Activated naive CD4-positive, alpha-beta T cell treated with anti-CD3 and anti-CD28 coated beads, Interleukin-2, amount 10 ng/mL, durations not matched to agents 7 days and 5 days (primary cell): Measurements from ENCODE around the gene FSTL5.
"Not testable (repeated sequence)": the region's sequence is repeated elsewhere in the genome, so short reads cannot be mapped to it uniquely, and the experiment has no call there.

ENCODE experiments used
- CTCF ChIA-PET: fragments of 350-600 bp; sonication (Branson Sonifier 250); formaldehyde crosslinking; loops from one replicate; lab custom pipeline; 2021; ENCODE audit warnings: antibody characterized with exemption; lab: Charles Lee
- DNase-seq: peaks from one replicate; pipeline ENCODE4 v3.0.0-alpha.2; 2020
- H3K27ac Mint-ChIP-seq: one replicate; pipeline ENCODE4 v1.8.0; 2021; ENCODE audit warnings: mild to moderate bottlenecking, moderate library complexity, mixed read lengths
- H3K27me3 Mint-ChIP-seq: one replicate; pipeline ENCODE4 v1.8.0; 2021; ENCODE audit warnings: mild to moderate bottlenecking, mixed read lengths
- H3K36me3 Mint-ChIP-seq: one replicate; pipeline ENCODE4 v1.8.0; 2021; ENCODE audit warnings: mixed read lengths
- H3K4me1 Mint-ChIP-seq: one replicate; pipeline ENCODE4 v1.8.0; 2021; ENCODE audit warnings: mixed read lengths
- H3K4me3 Mint-ChIP-seq: one replicate; pipeline ENCODE4 v1.8.0; 2021; ENCODE audit warnings: mild to moderate bottlenecking, moderate library complexity, mixed read lengths
- H3K9me3 Mint-ChIP-seq: one replicate; pipeline ENCODE4 v1.8.0; 2021; ENCODE audit warnings: mixed read lengths

Gene FSTL5

DNA sequence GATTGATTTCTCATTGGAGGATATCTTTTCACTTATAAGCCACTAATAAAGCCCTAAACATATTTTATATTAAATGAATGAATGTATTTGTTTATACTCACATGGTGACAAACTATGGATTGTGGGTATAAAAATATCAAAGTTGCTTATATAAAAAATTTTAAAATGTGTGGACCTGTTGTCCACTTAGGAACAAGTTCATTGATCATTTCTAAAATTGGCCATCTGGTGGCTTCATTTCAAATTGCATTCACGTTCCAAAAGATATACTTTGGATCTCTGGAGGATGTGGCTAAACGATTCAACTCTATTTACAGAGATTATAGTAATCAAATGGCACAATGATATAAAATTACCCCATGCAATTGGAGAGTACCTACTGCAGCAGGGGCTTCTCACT lies 32.5 kb downstream of the FSTL5 start:
- Mint-ChIP-seq H3K9me3 (peaks cover 1% of the 10 kb centered on the region), H3K27me3 (no peaks in the 10 kb centered on the region), H3K27ac (no peak overlapping the region), H3K4me3 (no peak overlapping the region), H3K36me3 (no peaks in the 10 kb centered on the region), H3K4me1 (no peaks in the 10 kb centered on the region)
- CTCF ChIA-PET: no interaction called here
- DNase-seq: no peak

DNA sequence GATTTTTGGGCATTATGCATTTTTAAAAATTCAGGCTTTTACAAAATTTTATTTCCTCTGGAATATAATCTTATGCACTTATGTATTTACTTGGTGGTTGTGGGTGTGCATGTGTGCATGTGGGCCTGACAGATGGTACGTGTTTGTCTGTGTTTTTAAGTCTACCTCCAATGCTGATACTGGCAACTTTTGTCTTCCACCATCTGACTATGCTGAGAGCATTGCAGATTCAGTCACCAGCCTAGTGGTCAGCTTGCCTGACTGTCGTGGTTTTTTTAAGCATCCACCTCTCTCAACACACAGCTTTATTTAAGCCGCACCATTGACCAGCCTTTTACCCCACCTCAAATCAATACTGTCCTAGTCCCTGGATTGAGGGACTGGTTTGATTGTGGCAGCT lies 37.1 kb downstream of the FSTL5 start:
- H3K36me3 Mint-ChIP-seq: no peaks in the 10 kb centered on the region
- no peak for DNase-seq
- H3K27ac Mint-ChIP-seq: no peak overlapping the region
- H3K4me1 Mint-ChIP-seq: no peaks in the 10 kb centered on the region
- no peaks in the 10 kb centered on the region for H3K27me3 Mint-ChIP-seq
- CTCF ChIA-PET: no interaction called here
- no peak overlapping the region for H3K4me3 Mint-ChIP-seq
- H3K9me3 Mint-ChIP-seq: no peaks in the 10 kb centered on the region

DNA sequence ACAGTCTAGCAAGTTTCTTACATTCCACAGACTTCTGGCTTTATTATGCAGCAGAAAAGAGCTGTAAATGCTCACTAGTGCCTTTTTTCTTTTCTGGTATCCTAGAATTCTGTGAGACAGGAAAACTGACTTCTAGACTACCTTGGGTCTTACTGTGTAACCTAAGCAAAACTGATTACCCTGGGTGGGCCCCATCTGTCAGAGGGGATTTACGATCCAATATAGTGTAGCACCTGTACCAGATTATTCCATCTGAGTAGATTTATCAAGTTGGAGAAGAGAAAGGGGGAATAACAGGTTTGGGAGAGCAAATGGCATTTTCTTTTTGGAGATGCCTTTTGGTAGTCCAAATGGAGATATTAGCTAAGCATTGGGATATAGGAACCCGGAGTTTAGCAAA lies 46.7 kb downstream of the FSTL5 start:
- CTCF ChIA-PET: no interaction called here
- no peak for DNase-seq
- H3K4me3 Mint-ChIP-seq: no peak overlapping the region
- no peaks in the 10 kb centered on the region for H3K36me3 Mint-ChIP-seq
- no peaks in the 10 kb centered on the region for H3K4me1 Mint-ChIP-seq
- H3K9me3 Mint-ChIP-seq: no peaks in the 10 kb centered on the region
- no peaks in the 10 kb centered on the region for H3K27me3 Mint-ChIP-seq
- H3K27ac Mint-ChIP-seq: no peak overlapping the region

DNA sequence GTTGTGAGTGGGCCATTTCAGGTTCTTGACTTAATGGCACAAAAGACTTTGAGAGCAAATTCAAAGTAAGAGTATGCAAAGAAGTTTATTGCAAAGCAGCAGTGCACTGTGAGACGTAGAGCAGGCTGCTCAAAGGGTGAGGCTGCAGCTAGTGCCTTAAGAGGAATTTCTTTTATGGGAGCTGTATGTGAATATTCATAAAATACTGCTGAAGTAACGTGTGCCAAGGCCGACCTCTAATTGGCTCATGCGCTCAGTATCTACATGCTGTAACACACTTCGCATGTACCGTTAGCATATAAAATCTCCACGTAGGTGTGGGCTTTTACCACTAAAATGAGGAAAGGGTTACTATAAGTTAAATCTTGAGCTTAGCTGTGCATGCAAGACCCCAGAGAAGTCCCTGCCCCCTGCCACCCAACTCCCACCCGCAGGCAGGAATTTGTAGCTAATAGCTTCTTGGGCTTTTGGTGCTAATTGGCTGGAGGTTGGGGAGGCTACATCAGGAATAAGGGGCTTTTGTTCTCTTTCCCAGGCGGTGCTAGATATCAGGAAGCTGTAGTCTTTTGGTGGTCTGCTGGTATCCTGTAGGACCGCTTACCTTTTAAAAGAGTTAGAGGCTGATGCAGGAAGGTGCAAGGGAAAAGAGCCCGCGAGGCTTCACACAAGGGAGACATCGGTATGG lies 47.6 kb downstream of the FSTL5 start:
- Mint-ChIP-seq H3K9me3 (no peaks in the 10 kb centered on the region), H3K27me3 (no peaks in the 10 kb centered on the region), H3K4me3 (no peak overlapping the region), H3K4me1 (no peaks in the 10 kb centered on the region), H3K27ac (no peak overlapping the region), H3K36me3 (no peaks in the 10 kb centered on the region)
- CTCF ChIA-PET: no interaction called here
- DNase-seq: no peak

DNA sequence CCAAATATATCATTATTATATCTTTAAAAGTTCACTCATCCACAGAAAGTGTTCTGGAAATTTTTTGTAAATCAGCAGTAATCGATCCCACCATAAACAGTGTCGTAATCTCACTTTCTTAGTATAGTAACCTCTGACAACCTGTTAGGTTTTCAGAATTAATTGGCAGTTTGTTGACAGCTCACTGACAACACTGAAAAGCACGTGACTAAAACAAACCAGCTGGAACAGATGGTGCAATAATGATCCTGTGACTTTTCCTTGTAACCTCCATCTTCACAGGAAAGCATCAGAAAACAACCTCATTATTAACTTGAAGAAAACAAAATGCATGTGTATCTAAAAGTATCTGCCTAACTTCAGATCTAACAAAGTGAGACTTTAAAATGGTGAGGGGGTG lies 48.5 kb downstream of the FSTL5 start:
- H3K4me1 Mint-ChIP-seq: no peaks in the 10 kb centered on the region
- no peak overlapping the region for H3K4me3 Mint-ChIP-seq
- no peaks in the 10 kb centered on the region for H3K9me3 Mint-ChIP-seq
- DNase-seq: no peak
- H3K27me3 Mint-ChIP-seq: no peaks in the 10 kb centered on the region
- no peak overlapping the region for H3K27ac Mint-ChIP-seq
- H3K36me3 Mint-ChIP-seq: no peaks in the 10 kb centered on the region
- CTCF ChIA-PET: no interaction called here

DNA sequence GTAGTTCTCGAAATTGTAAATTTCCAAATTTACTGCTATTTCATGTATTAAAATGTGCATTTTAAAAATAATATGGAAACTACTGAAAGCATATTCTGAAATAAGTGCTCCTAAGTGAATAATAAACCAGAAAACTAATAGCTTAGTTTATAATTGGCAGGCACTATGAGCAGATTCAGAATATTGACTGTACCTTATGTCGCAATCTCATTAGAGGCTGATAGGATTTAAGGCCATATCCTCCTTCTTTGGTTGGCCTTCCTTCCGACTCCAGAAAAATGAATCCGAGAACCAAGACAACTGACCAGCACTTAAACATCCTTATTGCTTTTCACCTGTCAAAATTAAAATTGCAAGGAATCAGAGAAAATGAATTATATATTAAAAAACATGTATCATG lies 52.7 kb downstream of the FSTL5 start:
- H3K9me3 Mint-ChIP-seq: no peaks in the 10 kb centered on the region
- H3K4me1 Mint-ChIP-seq: no peaks in the 10 kb centered on the region
- H3K36me3 Mint-ChIP-seq: no peaks in the 10 kb centered on the region
- DNase-seq: no peak
- no peaks in the 10 kb centered on the region for H3K27me3 Mint-ChIP-seq
- no peak overlapping the region for H3K27ac Mint-ChIP-seq
- H3K4me3 Mint-ChIP-seq: no peak overlapping the region
- CTCF ChIA-PET: no interaction called here

DNA sequence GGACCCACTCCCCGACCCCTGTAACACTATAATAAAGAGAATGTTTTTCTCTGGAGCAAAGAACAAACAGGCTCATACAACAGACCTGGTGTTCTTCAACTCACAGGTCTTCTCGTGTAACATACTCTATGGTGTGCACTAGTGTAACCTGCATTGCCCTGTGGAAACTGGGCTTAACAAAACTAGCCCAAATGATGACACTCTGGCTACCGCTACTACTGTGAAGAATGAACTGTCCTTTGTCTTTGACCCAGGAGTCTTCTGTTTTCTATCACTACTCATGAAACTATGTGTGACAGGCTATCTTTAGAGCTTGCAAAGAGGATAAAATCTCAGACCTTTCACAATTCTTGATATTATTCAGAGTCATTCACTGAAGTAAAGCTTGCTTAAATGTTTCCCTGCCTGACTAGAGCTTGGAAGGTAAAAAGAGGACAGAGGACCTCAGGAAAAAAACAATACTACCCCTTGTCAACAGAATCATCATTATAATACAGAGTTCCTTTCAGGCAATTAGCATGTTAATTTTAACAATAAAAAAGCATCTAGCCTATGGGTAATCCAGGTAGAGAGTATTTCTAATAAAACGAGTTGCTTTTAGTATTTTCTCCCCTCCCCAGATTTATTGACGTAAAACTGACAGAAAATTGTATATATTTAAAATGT lies 59.2 kb downstream of the FSTL5 start:
- CTCF ChIA-PET: no interaction called here
- Mint-ChIP-seq H3K4me1 (no peaks in the 10 kb centered on the region), H3K4me3 (no peak overlapping the region), H3K36me3 (no peaks in the 10 kb centered on the region), H3K27me3 (no peaks in the 10 kb centered on the region), H3K27ac (no peak overlapping the region), H3K9me3 (peaks cover 3% of the 10 kb centered on the region)
- no peak for DNase-seq

DNA sequence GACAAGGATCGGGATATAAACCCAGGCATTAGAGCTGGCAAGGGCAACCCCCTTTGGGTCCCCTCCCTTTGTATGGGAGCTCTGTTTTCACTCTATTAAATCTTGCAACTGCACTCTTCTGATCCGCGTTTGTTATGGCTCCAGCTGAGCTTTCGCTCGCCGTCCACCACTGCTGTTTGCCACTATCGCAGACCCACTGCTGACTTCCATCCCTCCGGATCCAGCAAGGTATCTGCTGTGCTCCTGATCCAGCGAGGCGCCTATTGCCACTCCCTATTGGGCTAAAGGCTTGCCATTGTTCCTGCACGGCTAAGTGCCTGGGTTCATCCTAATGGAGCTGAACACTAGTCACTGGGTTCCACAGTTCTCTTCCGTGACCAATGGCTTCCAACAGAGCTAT lies 59.9 kb downstream of the FSTL5 start:
- H3K27me3 Mint-ChIP-seq, H3K4me1 Mint-ChIP-seq, DNase-seq, H3K27ac Mint-ChIP-seq, H3K36me3 Mint-ChIP-seq, H3K4me3 Mint-ChIP-seq, CTCF ChIA-PET, H3K9me3 Mint-ChIP-seq: not testable (repeated sequence)

DNA sequence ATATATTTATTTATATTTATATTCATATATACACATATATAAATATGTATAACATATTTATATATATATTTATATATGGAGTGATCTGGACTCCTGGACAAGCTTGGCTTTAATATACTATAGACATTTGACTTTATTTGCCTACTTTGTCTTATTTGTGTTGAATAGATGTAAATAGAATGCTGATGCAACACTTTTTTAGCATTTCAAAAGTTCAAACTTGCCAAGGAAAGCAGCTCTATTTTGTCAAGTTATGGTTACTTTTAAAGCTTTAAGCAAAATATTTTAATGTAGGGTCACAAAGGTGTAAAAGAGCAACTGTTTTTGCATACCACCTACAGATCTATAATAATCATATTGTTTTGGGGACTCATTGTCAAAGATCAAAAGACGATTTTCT lies 61.1 kb downstream of the FSTL5 start:
- Mint-ChIP-seq H3K9me3 (peaks cover 8% of the 10 kb centered on the region), H3K4me3 (no peak overlapping the region), H3K36me3 (no peaks in the 10 kb centered on the region), H3K4me1 (no peaks in the 10 kb centered on the region), H3K27ac (no peak overlapping the region), H3K27me3 (no peaks in the 10 kb centered on the region)
- CTCF ChIA-PET: no interaction called here
- no peak for DNase-seq

DNA sequence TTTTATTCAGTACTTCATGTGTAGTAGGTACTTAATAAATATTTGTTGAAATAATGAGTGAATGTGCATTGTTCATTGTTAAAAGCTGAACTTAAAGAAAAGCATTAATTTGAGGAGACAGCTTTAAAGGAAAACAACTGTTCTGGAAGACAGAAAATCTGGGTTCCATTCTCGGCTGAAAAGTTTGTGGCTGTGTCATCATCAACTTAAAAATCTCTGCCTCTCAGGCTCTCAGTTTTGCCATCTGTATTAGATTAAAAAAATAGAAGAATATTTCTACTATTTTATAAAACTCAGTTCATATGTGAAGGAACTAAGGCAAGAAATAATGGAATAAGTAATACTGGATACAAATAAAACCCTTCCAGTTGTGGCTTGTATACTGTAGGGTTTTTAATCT lies 62.5 kb downstream of the FSTL5 start:
- DNase-seq: no peak
- Mint-ChIP-seq H3K27me3 (no peaks in the 10 kb centered on the region), H3K9me3 (peaks cover 8% of the 10 kb centered on the region), H3K4me1 (no peaks in the 10 kb centered on the region), H3K4me3 (no peak overlapping the region), H3K27ac (no peak overlapping the region), H3K36me3 (no peaks in the 10 kb centered on the region)
- CTCF ChIA-PET: no interaction called here

DNA sequence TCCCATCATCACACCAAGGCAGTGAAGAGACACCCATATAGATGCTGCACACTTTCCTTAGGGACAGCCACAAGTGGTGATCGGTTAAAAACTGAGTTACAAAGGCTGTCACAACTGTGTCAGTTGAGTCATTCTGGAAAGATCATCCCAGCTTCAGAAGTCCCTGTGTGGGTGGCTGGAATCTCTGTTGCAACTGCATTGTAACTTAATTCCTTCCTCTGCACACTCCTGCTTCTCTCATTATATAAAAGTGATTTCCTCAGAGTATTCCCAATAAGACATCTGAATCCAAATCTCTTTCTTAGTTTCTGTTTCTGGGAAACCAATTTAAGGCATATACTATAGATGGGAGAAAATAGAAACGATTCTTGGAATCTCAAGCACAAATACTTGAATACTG lies 88.1 kb downstream of the FSTL5 start:
- Mint-ChIP-seq H3K36me3 (no peaks in the 10 kb centered on the region), H3K9me3 (no peaks in the 10 kb centered on the region), H3K27ac (no peak overlapping the region), H3K4me3 (no peak overlapping the region), H3K27me3 (no peaks in the 10 kb centered on the region), H3K4me1 (no peaks in the 10 kb centered on the region)
- CTCF ChIA-PET: no interaction called here
- DNase-seq: no peak

DNA sequence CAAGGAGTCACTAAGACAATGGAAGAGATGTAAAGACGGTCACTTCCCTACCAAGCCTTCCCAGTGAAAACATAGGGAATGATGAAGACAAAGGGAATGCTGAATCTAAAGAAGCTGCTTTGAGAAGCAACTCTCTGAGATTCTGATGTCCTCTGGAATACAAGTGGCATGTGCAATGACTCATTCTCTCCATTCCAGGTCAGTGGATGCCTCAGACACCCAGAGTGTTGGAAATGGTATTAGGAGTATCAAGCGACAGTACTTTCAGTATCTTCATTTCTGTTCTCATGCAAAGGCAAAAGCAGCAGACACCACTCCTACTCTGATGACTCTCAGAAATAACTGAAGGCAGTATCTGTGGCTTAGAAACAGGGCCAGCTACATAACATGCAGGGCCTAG lies 102.6 kb downstream of the FSTL5 start:
- no peak for DNase-seq
- CTCF ChIA-PET: no interaction called here
- Mint-ChIP-seq H3K27me3 (no peaks in the 10 kb centered on the region), H3K9me3 (no peaks in the 10 kb centered on the region), H3K36me3 (no peaks in the 10 kb centered on the region), H3K27ac (no peak overlapping the region), H3K4me1 (no peaks in the 10 kb centered on the region), H3K4me3 (no peak overlapping the region)

DNA sequence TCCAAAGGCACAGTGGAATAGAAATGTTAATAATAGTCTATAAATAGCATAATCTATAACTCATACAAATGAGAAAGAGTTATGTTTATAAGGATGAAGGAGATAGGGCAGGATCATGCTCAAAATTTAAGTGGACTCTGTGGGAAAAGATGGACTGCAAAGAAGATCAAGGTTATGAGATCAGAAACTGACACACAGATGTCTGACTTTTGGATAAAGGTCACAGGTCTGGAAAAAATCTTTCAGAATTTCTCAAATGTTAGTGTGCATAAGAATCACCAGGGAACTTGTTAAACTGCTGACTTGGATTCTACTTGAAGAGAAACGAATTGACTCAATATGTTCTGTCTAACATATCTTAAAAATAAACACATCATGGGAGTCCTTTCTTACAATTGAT lies 104.1 kb downstream of the FSTL5 start:
- H3K4me3 Mint-ChIP-seq: no peak overlapping the region
- no peak overlapping the region for H3K27ac Mint-ChIP-seq
- H3K9me3 Mint-ChIP-seq: no peaks in the 10 kb centered on the region
- no peak for DNase-seq
- no peaks in the 10 kb centered on the region for H3K36me3 Mint-ChIP-seq
- CTCF ChIA-PET: no interaction called here
- H3K27me3 Mint-ChIP-seq: no peaks in the 10 kb centered on the region
- H3K4me1 Mint-ChIP-seq: no peaks in the 10 kb centered on the region

DNA sequence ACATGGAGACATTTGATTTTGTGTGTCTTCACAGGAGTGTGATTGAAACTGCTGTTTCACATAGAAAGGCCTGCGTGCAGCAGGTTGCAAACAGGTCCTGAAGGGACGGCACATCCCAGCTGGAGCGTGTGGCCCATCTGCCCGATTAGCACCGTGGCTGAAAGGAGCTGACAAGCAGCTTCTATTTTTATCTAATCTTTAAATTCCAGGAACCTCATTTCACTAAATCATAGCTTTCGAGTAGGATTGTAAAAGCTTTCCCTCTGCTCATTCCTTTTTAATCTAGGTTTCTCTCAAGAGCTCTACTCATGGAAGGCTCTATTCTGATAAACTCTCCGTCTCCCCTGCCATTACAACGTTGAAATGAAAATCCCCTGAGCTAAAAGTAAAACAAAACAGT lies 106.8 kb downstream of the FSTL5 start:
- Mint-ChIP-seq H3K27me3 (no peaks in the 10 kb centered on the region), H3K27ac (no peak overlapping the region), H3K4me1 (no peaks in the 10 kb centered on the region), H3K4me3 (no peak overlapping the region), H3K9me3 (no peaks in the 10 kb centered on the region), H3K36me3 (no peaks in the 10 kb centered on the region)
- DNase-seq: no peak
- CTCF ChIA-PET: no interaction called here

DNA sequence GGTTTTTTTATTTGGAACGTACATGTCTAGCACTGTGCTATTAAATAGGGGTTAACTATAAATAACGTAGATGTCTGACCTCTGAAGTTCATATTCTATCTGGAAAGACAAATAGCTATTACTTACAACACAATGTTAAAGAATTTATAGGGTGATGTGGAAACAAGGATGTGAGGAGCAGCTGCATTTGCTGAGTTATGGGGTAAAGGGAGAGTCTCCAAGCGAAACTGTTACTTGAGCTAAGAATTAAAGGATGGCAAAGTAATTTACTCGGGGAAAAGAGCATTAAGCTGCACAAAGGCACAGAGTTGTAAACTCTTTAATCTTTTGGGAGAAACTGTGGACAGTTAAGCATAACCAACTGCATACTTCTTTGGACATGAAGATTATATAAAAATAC lies 117.7 kb downstream of the FSTL5 start:
- no peaks in the 10 kb centered on the region for H3K4me1 Mint-ChIP-seq
- CTCF ChIA-PET: no interaction called here
- no peaks in the 10 kb centered on the region for H3K9me3 Mint-ChIP-seq
- DNase-seq: no peak
- H3K4me3 Mint-ChIP-seq: no peak overlapping the region
- H3K36me3 Mint-ChIP-seq: no peaks in the 10 kb centered on the region
- H3K27ac Mint-ChIP-seq: no peak overlapping the region
- no peaks in the 10 kb centered on the region for H3K27me3 Mint-ChIP-seq
